ENCODE results near the gene MGAT5.

- TF ChIP-seq POLR2A (IDR thresholded peaks at IDR 0.05) (no peak), CTCF (IDR thresholded peaks at IDR 0.05) (no peak)
These were observed 71.8 kb downstream of the MGAT5 start for GRCh38 chr2:134325696-134326095.
